ENCODE results near the gene NHERF1.

GRCh38 chr17:74797824-74798223, 49.4 kb downstream of the NHERF1 start:
- TF ChIP-seq TAF1 (IDR thresholded peaks at IDR 0.05; ENCODE audit: borderline replicate concordance, low read depth, low read length) (no peak), SMC3 (IDR thresholded peaks at IDR 0.05; ENCODE audit: low read depth, low read length) (no peak), FOXM1 (IDR thresholded peaks at IDR 0.05; ENCODE audit: low read depth) (no peak), CTCF (IDR thresholded peaks at IDR 0.05) (no peak), TEAD4 (IDR thresholded peaks at IDR 0.05; ENCODE audit: borderline replicate concordance, insufficient read depth) (no peak), YY1 (IDR thresholded peaks at IDR 0.05; ENCODE audit: low read depth) (no peak), JUND (IDR thresholded peaks at IDR 0.05) (no peak), POLR2AphosphoS5 (IDR thresholded peaks at IDR 0.05; ENCODE audit: low read depth, low read length) (no peak), NFIC (IDR thresholded peaks at IDR 0.05; ENCODE audit: borderline replicate concordance) (no peak; the same call in 1 of the 2 replicates), CHD2 (IDR thresholded peaks at IDR 0.05; ENCODE audit: low read length, partially characterized antibody) (no peak), RXRA (IDR thresholded peaks at IDR 0.05; ENCODE audit: borderline replicate concordance, low read depth) (no peak), ELF1 (IDR thresholded peaks at IDR 0.05) (no peak)

Data from SK-N-SH (cell line).